Erythroblast (primary cell): ENCODE measurements around the gene ZCCHC7.

Experiments used
- GATA1 ChIP-seq: IDR thresholded peaks from 2 replicates; pipeline ENCODE4 v1.6.1; 2011; ENCODE audit warnings: low read depth, mild to moderate bottlenecking, control low read depth, low read length, moderate library complexity
- POLR2A ChIP-seq: IDR thresholded peaks from 2 replicates; pipeline ENCODE4 v1.6.1; 2011; ENCODE audit warnings: mild to moderate bottlenecking, low read length

DNA sequence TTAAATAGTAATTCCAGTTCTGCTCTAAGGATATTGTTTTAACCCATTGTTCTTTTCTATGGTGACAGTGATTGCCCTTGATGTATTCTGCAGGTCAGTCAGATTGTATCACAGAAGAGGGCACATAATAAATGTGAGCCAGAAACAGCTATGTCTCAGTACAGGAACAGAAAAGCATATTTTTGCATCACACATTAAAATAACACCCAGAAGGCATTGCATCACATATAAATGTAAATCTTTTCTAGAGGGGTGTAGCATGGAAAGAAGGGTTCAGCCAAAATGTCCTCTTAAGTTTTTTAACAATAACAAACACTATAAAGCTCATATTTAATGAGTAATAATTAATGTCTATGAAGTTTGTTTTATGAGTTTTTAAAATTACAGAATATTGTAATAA, 30.0 kb downstream of the ZCCHC7 start:
- TF ChIP-seq POLR2A (no peak), GATA1 (no peak)
